Measurements from ENCODE around the gene CD34.
"Not testable (repeated sequence)": the region's sequence is repeated elsewhere in the genome, so short reads cannot be mapped to it uniquely, and the experiment has no call there.

Gene CD34

GRCh38 chr1:207896547-207896946 lies 14.4 kb downstream of the CD34 start:
- FAIRE-seq: no peak

- no peak for FAIRE-seq
Measured at GRCh38 chr1:207894704-207895103, 16.2 kb downstream of the CD34 start.

GRCh38 chr1:207893737-207894582 lies 17.0 kb downstream of the CD34 start:
- no peak for FAIRE-seq

DNA sequence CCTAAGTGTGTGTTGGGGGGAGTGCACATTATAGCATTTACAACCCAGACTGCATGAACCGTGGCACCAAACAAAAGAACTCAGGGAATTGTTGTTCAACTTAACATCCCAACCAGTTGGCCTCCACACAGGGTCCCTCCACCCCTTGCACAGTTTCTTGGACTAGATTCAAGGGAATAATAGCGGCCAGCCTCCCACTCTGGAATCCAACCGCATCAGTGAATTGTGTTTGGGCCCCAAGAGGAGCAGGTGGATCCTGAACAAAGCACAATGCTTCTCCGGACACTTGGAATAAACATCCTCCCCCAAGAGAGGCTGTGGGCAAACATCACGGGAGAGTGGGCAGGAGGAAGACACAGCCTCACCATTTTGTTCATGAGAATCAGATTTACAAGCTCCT lies 18.2 kb downstream of the CD34 start:
- FAIRE-seq: no peak

GRCh38 chr1:207891148-207891547 lies 19.8 kb downstream of the CD34 start:
- no peak for FAIRE-seq

GRCh38 chr1:207890136-207890738 lies 20.7 kb downstream of the CD34 start:
- no peak for FAIRE-seq

DNA sequence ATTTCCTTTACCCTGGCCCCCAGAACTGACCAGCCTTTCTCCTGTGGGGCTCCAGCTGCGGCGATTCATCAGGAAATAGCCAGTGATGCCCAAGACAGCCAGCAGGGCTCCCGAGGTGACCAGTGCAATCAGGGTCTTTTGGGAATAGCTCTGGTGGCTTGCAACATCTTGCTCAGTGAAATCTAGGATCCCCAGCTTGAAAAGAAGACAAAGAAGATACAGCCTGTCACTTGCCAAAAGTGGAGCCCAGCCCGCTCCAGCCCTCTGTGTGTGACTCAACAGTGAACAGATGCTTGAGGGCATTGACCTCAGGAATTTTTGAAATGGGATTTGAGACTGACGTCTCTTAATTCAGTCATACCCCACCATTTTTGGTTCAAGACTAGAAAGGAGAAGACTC lies 22.3 kb downstream of the CD34 start:
- FAIRE-seq: no peak

DNA sequence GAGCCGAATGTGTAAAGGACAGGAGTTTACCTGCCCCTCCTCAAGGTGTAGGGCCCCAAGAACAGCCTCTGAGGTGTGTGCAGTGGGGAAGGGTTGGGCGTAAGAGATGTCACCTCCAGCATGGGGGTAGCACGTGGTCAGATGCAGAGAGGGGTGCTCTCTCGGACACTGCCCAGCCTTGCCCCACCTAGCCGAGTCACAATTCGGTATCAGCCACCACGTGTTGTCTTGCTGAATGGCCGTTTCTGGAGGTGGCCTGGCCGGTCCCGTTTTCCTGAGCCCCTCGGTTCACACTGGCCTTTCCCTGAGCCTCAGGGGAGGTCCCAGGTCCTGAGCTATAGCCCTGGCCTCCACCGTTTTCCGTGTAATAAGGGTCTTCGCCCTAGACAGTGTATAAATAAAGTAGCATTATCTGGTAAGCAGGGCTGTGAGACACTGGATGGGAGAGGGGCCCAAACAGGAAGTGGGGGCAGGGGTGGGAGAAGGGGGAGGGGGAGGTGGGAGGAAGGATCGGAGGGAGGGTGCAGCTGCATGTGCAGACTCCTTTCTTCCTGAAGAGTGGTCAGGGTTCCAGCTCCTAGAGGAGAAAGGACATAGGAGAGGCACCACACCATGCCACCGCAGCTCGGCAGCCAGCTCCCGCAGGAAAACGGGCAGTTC lies 23.3 kb downstream of the CD34 start:
- FAIRE-seq: no peak

DNA sequence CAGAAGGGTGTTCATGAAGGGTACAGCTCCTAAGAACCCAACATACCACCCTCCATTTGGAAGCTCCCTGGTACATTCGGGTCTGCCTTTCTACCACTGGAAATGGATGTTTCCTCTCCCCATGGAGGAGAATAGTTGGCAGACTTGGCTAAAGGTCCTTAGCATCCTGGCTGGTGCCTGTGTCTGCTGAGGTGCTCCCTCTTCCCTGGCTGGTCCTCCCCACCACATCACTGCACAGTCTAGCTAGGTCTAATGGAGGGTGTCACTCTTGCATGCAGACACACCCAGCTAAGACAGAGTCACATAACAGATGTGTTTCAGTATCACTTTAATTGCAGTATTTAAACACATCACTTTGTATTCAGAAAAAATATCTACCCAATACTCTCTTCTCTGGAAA lies 24.7 kb downstream of the CD34 start:
- no peak for FAIRE-seq

DNA sequence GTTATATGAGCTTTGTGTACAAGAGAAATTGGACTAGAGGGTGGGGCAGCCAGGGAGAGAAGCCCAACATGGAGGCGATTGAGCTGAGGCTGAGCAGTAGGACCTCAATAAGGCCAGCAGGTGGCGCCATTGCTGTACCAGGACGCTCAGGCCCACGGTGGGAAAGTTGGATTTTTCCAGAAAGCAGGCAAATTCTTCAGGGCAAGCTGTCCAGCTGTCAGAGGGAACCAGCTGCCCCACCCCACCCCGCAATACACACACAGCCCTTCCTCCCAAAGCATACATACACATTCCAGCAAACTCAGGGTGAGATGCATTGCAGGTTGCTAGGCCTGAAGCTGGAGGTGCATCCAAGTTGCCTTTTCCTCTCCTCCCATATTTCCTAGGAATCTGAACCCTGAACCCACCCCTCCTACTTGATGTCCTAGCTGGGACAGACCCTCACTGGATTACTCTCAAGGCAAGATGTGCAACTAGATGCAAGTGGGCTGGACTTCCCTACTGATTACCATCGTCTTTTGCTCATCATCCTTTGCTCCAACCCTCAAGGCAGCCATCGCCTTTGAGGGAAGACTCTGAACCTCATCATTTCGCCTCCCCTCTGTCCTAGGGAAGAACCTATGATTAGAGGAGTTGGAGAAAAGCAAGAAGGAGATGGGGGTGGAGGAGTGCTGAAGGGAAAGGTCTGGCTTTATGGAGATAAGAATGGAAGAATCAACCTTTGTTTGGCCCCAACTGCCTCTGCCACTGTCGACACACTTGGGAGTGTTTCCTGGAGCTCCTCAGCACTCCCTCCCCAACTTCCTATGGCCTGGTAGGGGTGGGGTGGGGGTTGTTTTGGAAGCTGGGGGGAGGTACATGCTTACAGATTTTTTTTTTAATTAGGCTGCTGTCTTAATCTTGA lies 25.5 kb downstream of the CD34 start:
- FAIRE-seq: no peak

DNA sequence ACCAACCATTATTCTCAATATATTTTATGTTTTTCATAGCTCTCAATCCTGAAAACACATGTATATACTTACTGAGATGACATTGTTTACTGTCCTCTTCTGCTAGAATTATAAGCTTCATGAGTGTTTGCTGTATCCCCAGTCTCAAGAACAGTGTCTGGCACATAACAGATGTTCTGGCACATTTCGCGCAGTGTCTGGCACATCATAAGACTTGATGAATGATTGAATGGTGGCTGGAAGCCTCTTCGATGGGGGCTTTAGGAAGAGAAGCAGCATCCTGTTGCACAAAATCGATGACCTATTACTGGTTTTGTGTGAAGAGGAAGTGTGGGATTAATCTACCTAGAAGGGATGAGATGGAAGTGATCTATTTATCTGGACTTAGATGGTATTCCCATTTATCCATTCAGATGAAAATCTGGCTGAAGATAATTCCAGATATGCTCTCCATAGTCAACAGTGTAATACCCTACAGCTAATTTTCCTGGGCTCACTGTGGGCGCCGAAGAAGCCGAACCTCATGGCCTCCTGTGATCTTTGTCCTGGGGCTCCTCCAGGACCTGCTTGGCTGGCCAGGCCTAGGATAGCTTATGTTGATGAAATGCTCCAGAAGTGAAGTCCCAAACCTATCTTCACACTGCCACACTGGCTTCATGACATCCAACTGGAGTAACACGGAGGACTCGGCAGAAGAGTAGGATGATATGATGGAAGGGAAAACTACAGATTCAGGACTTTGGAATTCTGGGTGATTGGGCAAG lies 26.5 kb downstream of the CD34 start:
- FAIRE-seq: no peak

GRCh38 chr1:207883660-207884250 lies 27.2 kb downstream of the CD34 start:
- FAIRE-seq: no peak

DNA sequence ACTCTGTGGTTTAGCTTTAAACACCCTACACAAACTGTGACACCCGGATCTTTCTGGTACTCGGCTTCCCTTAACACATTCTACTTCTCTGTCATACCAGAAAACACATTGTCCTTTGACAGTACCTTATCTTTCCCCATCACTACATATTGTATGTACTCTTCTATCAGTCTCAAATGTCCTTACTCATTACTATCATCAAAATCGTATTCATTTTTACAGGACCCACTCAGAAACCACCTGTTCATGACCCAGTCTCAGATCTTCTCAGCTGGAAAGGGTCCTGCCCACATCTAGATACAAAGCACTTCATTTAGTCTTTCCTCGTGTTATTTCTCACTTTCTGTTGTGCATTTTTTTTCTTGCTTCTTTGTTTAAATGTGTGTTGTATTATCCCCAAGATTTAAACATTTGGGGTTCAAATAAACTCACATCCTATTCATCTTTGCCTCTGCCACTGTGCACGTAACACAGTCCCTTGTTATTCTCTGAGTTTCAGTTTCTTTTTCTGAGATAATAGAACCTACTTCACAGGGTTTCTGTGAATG lies 27.7 kb downstream of the CD34 start:
- FAIRE-seq: no peak

DNA sequence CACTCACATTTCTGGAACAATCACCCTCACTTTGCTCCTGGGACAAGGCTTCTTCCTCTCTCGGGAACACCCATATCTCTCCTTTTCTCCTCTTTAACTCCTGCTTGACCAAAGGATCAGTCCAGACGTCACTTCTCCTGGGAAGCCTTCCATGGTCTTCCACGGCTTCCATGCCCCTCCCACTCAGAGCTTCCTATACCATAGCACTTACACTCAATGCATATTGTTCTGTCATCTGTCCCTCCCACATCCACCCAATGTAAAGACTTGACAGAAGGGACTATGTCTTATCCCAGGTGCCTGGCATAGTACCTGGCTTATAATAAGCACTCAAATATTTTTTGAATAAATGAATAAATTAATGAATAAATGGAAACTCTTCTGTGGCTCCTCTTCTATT lies 28.2 kb downstream of the CD34 start:
- FAIRE-seq: no peak

GRCh38 chr1:207878939-207879338 lies 32.0 kb downstream of the CD34 start:
- no peak for FAIRE-seq

DNA sequence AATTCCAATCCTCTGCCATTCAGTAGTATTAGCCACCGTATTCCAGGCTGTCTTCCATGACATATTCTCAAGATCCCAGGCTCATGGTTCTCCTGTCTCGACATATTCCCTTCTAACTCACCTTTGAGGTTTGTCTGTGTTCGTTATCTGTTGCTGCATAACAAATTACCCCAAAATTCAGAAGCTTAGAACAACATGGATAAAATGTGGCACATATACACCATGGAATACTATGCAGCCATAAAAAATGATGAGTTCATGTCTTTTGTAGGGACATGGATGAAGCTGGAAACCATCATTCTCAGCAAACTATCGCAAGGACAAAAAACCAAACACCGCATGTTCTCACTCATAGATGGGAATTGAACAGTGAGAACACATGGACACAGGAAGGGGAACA lies 33.0 kb downstream of the CD34 start:
- not testable (repeated sequence) for FAIRE-seq

GRCh38 chr1:207876131-207876530 lies 34.8 kb downstream of the CD34 start:
- no peak for FAIRE-seq

GRCh38 chr1:207875532-207875931 lies 35.4 kb downstream of the CD34 start:
- no peak for FAIRE-seq

- FAIRE-seq: no peak
Measured at GRCh38 chr1:207873055-207873890, 37.7 kb downstream of the CD34 start.

GRCh38 chr1:207872621-207873020 lies 38.3 kb downstream of the CD34 start:
- no peak for FAIRE-seq
